Measurements from ENCODE around the gene PI3.

DNA sequence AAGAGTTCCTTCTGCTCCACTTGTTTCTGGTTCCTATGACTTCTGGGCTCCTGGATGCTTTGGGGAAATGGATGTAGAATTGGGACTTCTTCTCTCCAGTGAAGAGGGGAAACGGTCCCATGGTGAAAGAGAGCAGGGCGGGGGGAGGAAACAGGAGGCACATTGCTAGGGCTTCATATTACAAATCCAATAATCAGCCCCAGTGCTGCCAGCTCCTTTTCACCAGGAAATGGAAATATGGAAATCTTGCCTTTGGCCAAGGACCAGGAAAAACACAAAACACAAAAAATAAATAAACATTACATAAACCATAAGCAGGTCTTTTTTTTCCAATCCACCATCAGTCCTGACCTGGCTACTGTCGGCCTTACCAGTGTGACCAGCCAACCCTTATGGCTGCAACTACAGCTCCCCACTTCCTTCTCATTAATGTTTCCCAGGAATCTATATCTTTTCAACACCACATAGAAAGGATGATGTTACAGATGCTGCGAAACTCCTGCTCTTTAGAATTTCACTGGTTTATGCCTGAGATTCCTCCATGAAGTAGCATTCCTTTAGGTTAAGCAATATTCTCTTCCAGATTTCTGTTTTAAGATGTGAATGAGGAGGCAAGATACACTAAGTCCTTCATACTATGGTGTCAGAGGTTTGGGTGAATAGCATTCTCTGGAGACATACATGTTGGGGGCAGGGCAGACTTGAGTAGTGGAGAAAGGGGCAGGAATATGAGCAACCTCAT, 2.0 kb downstream of the PI3 start:
- TF ChIP-seq ELF4 (IDR thresholded peaks at IDR 0.05) (no peak), ARNT (IDR thresholded peaks at IDR 0.05) (no peak), BHLHE40 (IDR thresholded peaks at IDR 0.05; ENCODE audit: borderline replicate concordance) (no peak), SUZ12 (IDR thresholded peaks at IDR 0.05) (no peak), TARDBP (IDR thresholded peaks at IDR 0.05) (no peak), FOXK2 (IDR thresholded peaks at IDR 0.05) (no peak), HDGF (IDR thresholded peaks at IDR 0.05; ENCODE audit: borderline replicate concordance) (no peak), FOXM1 (IDR thresholded peaks at IDR 0.05; ENCODE audit: borderline replicate concordance) (no peak), FOXA1 (IDR thresholded peaks at IDR 0.05) (no peak)
- TF ChIP-seq, protein P1, sequence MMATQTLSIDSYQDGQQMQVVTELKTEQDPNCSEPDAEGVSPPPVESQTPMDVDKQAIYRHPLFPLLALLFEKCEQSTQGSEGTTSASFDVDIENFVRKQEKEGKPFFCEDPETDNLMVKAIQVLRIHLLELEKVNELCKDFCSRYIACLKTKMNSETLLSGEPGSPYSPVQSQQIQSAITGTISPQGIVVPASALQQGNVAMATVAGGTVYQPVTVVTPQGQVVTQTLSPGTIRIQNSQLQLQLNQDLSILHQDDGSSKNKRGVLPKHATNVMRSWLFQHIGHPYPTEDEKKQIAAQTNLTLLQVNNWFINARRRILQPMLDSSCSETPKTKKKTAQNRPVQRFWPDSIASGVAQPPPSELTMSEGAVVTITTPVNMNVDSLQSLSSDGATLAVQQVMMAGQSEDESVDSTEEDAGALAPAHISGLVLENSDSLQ (IDR thresholded peaks at IDR 0.05): no peak
